HUES64 (cell line): Measurements from ENCODE around the gene MINDY4.

ENCODE experiments used
- H3K27ac ChIP-seq: 2 replicates; pipeline ENCODE4 v1.7.0; 2013; ENCODE audit warnings: low read depth, low read length, inconsistent platforms
- H3K27me3 ChIP-seq: 2 replicates; pipeline ENCODE4 v1.6.1; 2013; ENCODE audit warnings: mild to moderate bottlenecking, low read length; ENCODE audit not compliant: insufficient read depth
- H3K36me3 ChIP-seq: 2 replicates; pipeline ENCODE4 v1.6.1; 2013; ENCODE audit warnings: mild to moderate bottlenecking, low read length; ENCODE audit not compliant: insufficient read depth
- H3K4me1 ChIP-seq: 2 replicates; pipeline ENCODE4 v1.6.1; 2013; ENCODE audit warnings: mild to moderate bottlenecking, low read length, moderate library complexity; ENCODE audit not compliant: insufficient read depth
- H3K4me3 ChIP-seq: 2 replicates; pipeline ENCODE4 v1.5.1; 2013; ENCODE audit warnings: mild to moderate bottlenecking, low read length, moderate library complexity
- H3K9ac ChIP-seq: 2 replicates; pipeline ENCODE4 v1.6.1; 2013; ENCODE audit warnings: mild to moderate bottlenecking, low read depth, low read length
- H3K9me3 ChIP-seq: 2 replicates; pipeline ENCODE4 v1.6.1; 2013; ENCODE audit warnings: low read depth, low read length; ENCODE audit not compliant: insufficient read depth
- WGBS: fragments of 150-250, 120-280 bp; methylation state at CpG from one replicate; pipeline ENCODE4 v1.1.7; 2013; ENCODE audit warnings: missing lambda C conversion rate; 5-methylcytosine and 5-hydroxymethylcytosine counted together

Gene MINDY4

GRCh38 chr7:30930621-30931020, 159.4 kb downstream of the MINDY4 start:
- no peak overlapping the region for H3K9ac ChIP-seq
- no peak overlapping the region for H3K4me3 ChIP-seq
- no peaks in the 10 kb centered on the region for H3K4me1 ChIP-seq
- H3K9me3 ChIP-seq: 0 out of 2 replicates have a peak, but pooled peaks cover 4% of the 10 kb centered on the region
- no peak overlapping the region for H3K27ac ChIP-seq
- no peaks in the 10 kb centered on the region for H3K36me3 ChIP-seq
- WGBS: 85% methylated on average over 8 of the region's 8 CpGs
- no peaks in the 10 kb centered on the region for H3K27me3 ChIP-seq

GRCh38 chr7:30931161-30931928, 160.1 kb downstream of the MINDY4 start:
- H3K27me3 ChIP-seq: no peaks in the 10 kb centered on the region
- 92% methylated on average over 24 of the region's 24 CpGs for WGBS

GRCh38 chr7:30931929-30932540, 160.8 kb downstream of the MINDY4 start:
- Histone ChIP-seq H3K36me3 (no peaks in the 10 kb centered on the region), H3K9me3 (0 out of 2 replicates have a peak, but pooled peaks cover 2% of the 10 kb centered on the region), H3K4me3 (no peak overlapping the region), H3K9ac (no peak overlapping the region), H3K27me3 (no peaks in the 10 kb centered on the region), H3K27ac (no peak overlapping the region), H3K4me1 (no peaks in the 10 kb centered on the region)
- 92% methylated on average over 9 of the region's 9 CpGs for WGBS

More at GRCh38 chr7:30931161-30931928, 160.1 kb downstream of the MINDY4 start:
- no peaks in the 10 kb centered on the region for H3K4me1 ChIP-seq
- 0 out of 2 replicates have a peak, but pooled peaks cover 4% of the 10 kb centered on the region for H3K9me3 ChIP-seq
- no peak overlapping the region for H3K4me3 ChIP-seq
- no peak overlapping the region for H3K27ac ChIP-seq
- H3K9ac ChIP-seq: no peak overlapping the region
- no peaks in the 10 kb centered on the region for H3K36me3 ChIP-seq

GRCh38 chr7:30932562-30932961, 161.3 kb downstream of the MINDY4 start:
- 86% methylated on average over 6 of the region's 6 CpGs for WGBS
- no peaks in the 10 kb centered on the region for H3K9me3 ChIP-seq
- H3K27ac ChIP-seq: no peak overlapping the region
- H3K4me3 ChIP-seq: no peak overlapping the region
- H3K27me3 ChIP-seq: no peaks in the 10 kb centered on the region
- no peaks in the 10 kb centered on the region for H3K36me3 ChIP-seq
- no peaks in the 10 kb centered on the region for H3K4me1 ChIP-seq
- H3K9ac ChIP-seq: no peak overlapping the region

GRCh38 chr7:30933124-30933974, 162.1 kb downstream of the MINDY4 start:
- Histone ChIP-seq H3K4me3 (no peak overlapping the region), H3K27me3 (no peaks in the 10 kb centered on the region), H3K9ac (no peak overlapping the region), H3K36me3 (no peaks in the 10 kb centered on the region), H3K27ac (no peak overlapping the region), H3K9me3 (no peaks in the 10 kb centered on the region), H3K4me1 (no peaks in the 10 kb centered on the region)
- 60% methylated on average over 26 of the region's 26 CpGs for WGBS

- Histone ChIP-seq H3K36me3 (no peaks in the 10 kb centered on the region), H3K9ac (no peak overlapping the region), H3K4me1 (no peaks in the 10 kb centered on the region), H3K9me3 (no peaks in the 10 kb centered on the region), H3K27me3 (no peaks in the 10 kb centered on the region), H3K27ac (no peak overlapping the region), H3K4me3 (no peak overlapping the region)
- WGBS: 89% methylated on average over 5 of the region's 5 CpGs
Observed at GRCh38 chr7:30934225-30934624, 163.0 kb downstream of the MINDY4 start.

- Histone ChIP-seq H3K9ac (no peak overlapping the region), H3K4me1 (no peaks in the 10 kb centered on the region), H3K9me3 (no peaks in the 10 kb centered on the region), H3K36me3 (no peaks in the 10 kb centered on the region), H3K4me3 (no peak overlapping the region), H3K27ac (no peak overlapping the region), H3K27me3 (no peaks in the 10 kb centered on the region)
- 92% methylated on average over 6 of the region's 6 CpGs for WGBS
Observed at GRCh38 chr7:30934732-30935568, 163.7 kb downstream of the MINDY4 start.

GRCh38 chr7:30935569-30935877, 164.3 kb downstream of the MINDY4 start:
- Histone ChIP-seq H3K27me3 (0 out of 2 replicates have a peak, but pooled peaks cover 3% of the 10 kb centered on the region), H3K27ac (no peak overlapping the region), H3K9me3 (no peaks in the 10 kb centered on the region), H3K4me1 (no peaks in the 10 kb centered on the region), H3K4me3 (no peak overlapping the region), H3K36me3 (no peaks in the 10 kb centered on the region), H3K9ac (no peak overlapping the region)
- WGBS: 92% methylated on average over 3 of the region's 3 CpGs

GRCh38 chr7:30936650-30937245, 165.5 kb downstream of the MINDY4 start:
- no peak overlapping the region for H3K9ac ChIP-seq
- H3K36me3 ChIP-seq: no peaks in the 10 kb centered on the region
- H3K4me1 ChIP-seq: no peaks in the 10 kb centered on the region
- H3K27me3 ChIP-seq: 0 out of 2 replicates have a peak, but pooled peaks cover 4% of the 10 kb centered on the region
- no peak overlapping the region for H3K27ac ChIP-seq
- H3K4me3 ChIP-seq: no peak overlapping the region
- no peaks in the 10 kb centered on the region for H3K9me3 ChIP-seq

GRCh38 chr7:30937416-30937815, 166.2 kb downstream of the MINDY4 start:
- H3K4me1 ChIP-seq: no peaks in the 10 kb centered on the region
- H3K4me3 ChIP-seq: no peak overlapping the region
- 0 out of 2 replicates have a peak, but pooled peaks cover 4% of the 10 kb centered on the region for H3K27me3 ChIP-seq
- WGBS: 87% methylated on average over 3 of the region's 3 CpGs
- no peaks in the 10 kb centered on the region for H3K9me3 ChIP-seq
- no peaks in the 10 kb centered on the region for H3K36me3 ChIP-seq
- no peak overlapping the region for H3K27ac ChIP-seq
- H3K9ac ChIP-seq: no peak overlapping the region
